ENCODE measurements around the gene CA10.

DNA sequence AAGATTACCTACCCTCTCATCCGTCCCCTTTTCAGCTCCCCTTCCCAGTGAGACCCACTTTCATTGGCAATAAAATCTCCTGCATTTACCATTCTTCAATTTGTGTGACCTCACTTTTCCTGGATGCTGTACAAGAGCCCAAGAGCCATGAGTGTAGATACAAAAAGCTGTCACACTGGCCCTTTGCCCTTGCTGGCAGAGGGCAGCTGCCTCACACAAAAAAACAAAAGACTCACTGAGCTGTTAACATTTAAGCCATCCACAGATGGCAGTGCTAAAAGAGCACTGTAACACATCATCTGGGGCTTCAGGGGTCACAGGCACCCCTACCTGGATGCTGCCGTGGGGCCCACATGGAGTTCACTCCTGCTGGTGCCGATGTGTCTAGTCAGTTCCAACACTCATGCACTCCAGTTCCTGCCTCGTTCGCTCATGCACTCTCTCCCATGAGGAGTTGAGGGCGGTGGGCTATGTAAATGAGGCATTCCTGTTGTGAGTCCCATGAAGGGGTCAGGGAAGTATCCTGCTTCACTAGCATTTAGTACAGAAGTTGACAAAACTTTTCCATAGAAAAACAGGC is 123.1 kb downstream of the CA10 start:
- TF ChIP-seq POLR2A (IDR thresholded peaks at IDR 0.05) = no peak
- TF ChIP-seq, protein P1, sequence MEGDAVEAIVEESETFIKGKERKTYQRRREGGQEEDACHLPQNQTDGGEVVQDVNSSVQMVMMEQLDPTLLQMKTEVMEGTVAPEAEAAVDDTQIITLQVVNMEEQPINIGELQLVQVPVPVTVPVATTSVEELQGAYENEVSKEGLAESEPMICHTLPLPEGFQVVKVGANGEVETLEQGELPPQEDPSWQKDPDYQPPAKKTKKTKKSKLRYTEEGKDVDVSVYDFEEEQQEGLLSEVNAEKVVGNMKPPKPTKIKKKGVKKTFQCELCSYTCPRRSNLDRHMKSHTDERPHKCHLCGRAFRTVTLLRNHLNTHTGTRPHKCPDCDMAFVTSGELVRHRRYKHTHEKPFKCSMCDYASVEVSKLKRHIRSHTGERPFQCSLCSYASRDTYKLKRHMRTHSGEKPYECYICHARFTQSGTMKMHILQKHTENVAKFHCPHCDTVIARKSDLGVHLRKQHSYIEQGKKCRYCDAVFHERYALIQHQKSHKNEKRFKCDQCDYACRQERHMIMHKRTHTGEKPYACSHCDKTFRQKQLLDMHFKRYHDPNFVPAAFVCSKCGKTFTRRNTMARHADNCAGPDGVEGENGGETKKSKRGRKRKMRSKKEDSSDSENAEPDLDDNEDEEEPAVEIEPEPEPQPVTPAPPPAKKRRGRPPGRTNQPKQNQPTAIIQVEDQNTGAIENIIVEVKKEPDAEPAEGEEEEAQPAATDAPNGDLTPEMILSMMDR (IDR thresholded peaks at IDR 0.05) = no peak

Data from heart left ventricle (tissue), 13 donors.